Measurements from ENCODE around the gene CNTNAP4. TPM values are rescaled to one million over a fixed set of nuclear protein-coding genes. Genes with fewer than 3 reads are reported as not detected.

CNTNAP4 gene
- total RNA-seq, 1 experiment from 2014 or later = not detected

DNA sequence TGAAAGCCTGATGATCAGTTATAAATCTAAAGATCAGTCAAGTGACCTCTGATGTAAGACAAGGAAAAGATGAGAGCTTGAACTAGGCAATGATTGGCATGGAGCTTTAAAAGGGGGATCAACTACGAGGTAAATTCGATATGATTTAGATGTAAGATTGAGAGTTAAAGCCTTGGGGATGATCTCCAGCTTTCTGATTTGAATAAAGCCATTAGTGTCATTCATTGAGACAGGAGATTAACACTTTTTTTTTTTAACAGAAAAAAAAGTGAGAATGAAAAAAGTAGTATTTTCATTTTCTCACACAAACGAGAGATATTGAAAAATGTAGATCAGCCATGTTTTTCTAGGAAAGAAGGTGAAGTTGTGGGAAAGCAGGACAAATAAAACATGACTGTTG is 225.4 kb downstream of the CNTNAP4 start:
- Histone ChIP-seq H3K23ac (ENCODE audit: insufficient read length, low read depth, low read length) (no peak overlapping the region), H3K14ac (ENCODE audit: insufficient read depth, low read length) (no peak overlapping the region), H3T11ph (ENCODE audit: low read length) (no peak overlapping the region), H4K5ac (ENCODE audit: insufficient read length, low read depth, low read length) (no peak overlapping the region), H3K18ac (ENCODE audit: insufficient read length, low read depth, low read length) (no peak overlapping the region), H3K9ac (ENCODE audit: extremely low read depth, insufficient read length, low read length) (no peak overlapping the region), H3K4me2 (ENCODE audit: insufficient read depth, insufficient read length, low read length) (no peak overlapping the region), H2AK5ac (ENCODE audit: insufficient read length, low read length) (no peak overlapping the region), H2BK120ac (ENCODE audit: low read depth, low read length, poor library complexity, severe bottlenecking) (no peak overlapping the region), H3K4me1 (ENCODE audit: insufficient read depth, low read length) (no peaks in the 10 kb centered on the region), H3K27ac (ENCODE audit: insufficient read length, low read depth, low read length) (no peak overlapping the region), H4K91ac (ENCODE audit: insufficient read length, low read depth, low read length) (no peak overlapping the region), H3K79me1 (ENCODE audit: insufficient read depth, low read depth, low read length, poor library complexity, severe bottlenecking) (no peaks in the 10 kb centered on the region), H2AFZ (ENCODE audit: low read length) (no peak overlapping the region), H3K27me3 (ENCODE audit: insufficient read depth, low read length) (no peaks in the 10 kb centered on the region), H3K9me3 (ENCODE audit: control insufficient read depth, low read depth, low read length) (no peaks in the 10 kb centered on the region), H2BK5ac (ENCODE audit: insufficient read length, low read length) (no peak overlapping the region), H3K4ac (ENCODE audit: low read depth, low read length) (no peak overlapping the region), H2BK15ac (ENCODE audit: low read depth, low read length) (no peak overlapping the region), H3K56ac (ENCODE audit: insufficient read length, low read depth, low read length) (no peak overlapping the region), H2BK20ac (ENCODE audit: low read depth, low read length, poor library complexity, severe bottlenecking) (no peak overlapping the region), H3K23me2 (ENCODE audit: insufficient read length, low read depth, low read length, poor library complexity, severe bottlenecking) (no peaks in the 10 kb centered on the region), H4K8ac (replicated peaks; ENCODE audit: insufficient read length, low read depth, low read length) (no peak overlapping the region), H2BK12ac (ENCODE audit: insufficient read length, low read depth, low read length) (no peak overlapping the region), H4K20me1 (ENCODE audit: control insufficient read depth, insufficient read depth, insufficient read length) (no peaks in the 10 kb centered on the region), H3K79me2 (ENCODE audit: insufficient read depth, low read length) (no peaks in the 10 kb centered on the region)
- H3K27ac Mint-ChIP-seq = no peak overlapping the region
- no CpG with 5 or more reads among the region's 3 CpGs for WGBS (ENCODE audit: extremely low coverage, insufficient read length, low lambda C conversion rate)
- no peak for DNase-seq
- no peaks in the 10 kb centered on the region for H3K9me3 Mint-ChIP-seq
- no peaks in the 10 kb centered on the region; the same call in 1 of the 2 replicates for H3K27me3 Mint-ChIP-seq (ENCODE audit: low read depth)
- no peaks in the 10 kb centered on the region for H3K36me3 Mint-ChIP-seq (ENCODE audit: insufficient read depth in 1 of 3, low read depth in 3 of 3)
- no peak overlapping the region for H3K4me3 Mint-ChIP-seq
- TF ChIP-seq, protein P1, sequence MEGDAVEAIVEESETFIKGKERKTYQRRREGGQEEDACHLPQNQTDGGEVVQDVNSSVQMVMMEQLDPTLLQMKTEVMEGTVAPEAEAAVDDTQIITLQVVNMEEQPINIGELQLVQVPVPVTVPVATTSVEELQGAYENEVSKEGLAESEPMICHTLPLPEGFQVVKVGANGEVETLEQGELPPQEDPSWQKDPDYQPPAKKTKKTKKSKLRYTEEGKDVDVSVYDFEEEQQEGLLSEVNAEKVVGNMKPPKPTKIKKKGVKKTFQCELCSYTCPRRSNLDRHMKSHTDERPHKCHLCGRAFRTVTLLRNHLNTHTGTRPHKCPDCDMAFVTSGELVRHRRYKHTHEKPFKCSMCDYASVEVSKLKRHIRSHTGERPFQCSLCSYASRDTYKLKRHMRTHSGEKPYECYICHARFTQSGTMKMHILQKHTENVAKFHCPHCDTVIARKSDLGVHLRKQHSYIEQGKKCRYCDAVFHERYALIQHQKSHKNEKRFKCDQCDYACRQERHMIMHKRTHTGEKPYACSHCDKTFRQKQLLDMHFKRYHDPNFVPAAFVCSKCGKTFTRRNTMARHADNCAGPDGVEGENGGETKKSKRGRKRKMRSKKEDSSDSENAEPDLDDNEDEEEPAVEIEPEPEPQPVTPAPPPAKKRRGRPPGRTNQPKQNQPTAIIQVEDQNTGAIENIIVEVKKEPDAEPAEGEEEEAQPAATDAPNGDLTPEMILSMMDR (conservative IDR thresholded peaks at IDR 0.05) = no peak
- peaks cover 2% of the 10 kb centered on the region in 2 experiments; a peak in 2 of 4 replicates for H3K4me1 Mint-ChIP-seq

Data from H9 (cell line).